Adipose tissue (tissue), 3 donors: ENCODE results near the gene FEM1B. TPM values are rescaled to one million over a fixed set of nuclear protein-coding genes. Genes with fewer than 3 reads are reported as not detected.
A peak's percentile ranks its signal among the peaks of the same experiment; 100 is the strongest.
"Not testable (repeated sequence)": the region's sequence is repeated elsewhere in the genome, so short reads cannot be mapped to it uniquely, and the experiment has no call there.

Experiments used
- H3K27ac ChIP-seq: one replicate; pipeline ENCODE4 v1.5.1; 2013; ENCODE audit warnings: low read depth, low read length
- WGBS, 3 donors: extraction: QIAGEN DNeasy Blood & Tissue Kit; methylation state at CpG; one replicate each; pipeline ENCODE4 v1.1.7; 2013; 5-methylcytosine and 5-hydroxymethylcytosine counted together
- polyA plus RNA-seq, 3 donors: library from polyadenylated mRNA; stranded (reverse); fragments of 200-250 nt; gene quantifications; one replicate each; pipeline ENCODE4 v1.2.3, GENCODE V29; 2013
- donor health status: healthy with polysubstance abuse.
- donor health status: Bipolar disorder and iron deficiency.
- donor health status: healthy.

FEM1B gene
- polyA plus RNA-seq: 10 to 100 TPM in 2 of 3 donors, 1 to 10 TPM in 1; 5.1 to 15.6 (median 11.7) TPM

- WGBS, 3 donors: 0% methylated on average over 78 to 85 of the region's 85 CpGs
- H3K27ac ChIP-seq: peak within 1 kb of the TSS; percentile 98
Observed at GRCh38 chr15:68277603-68278344, at the start of gene FEM1B. FEM1B (plus strand) TSS chr15:68277745; CDS start chr15:68278418, 673 bp downstream.

GRCh38 chr15:68228143-68228970 lies 49.2 kb upstream of the FEM1B start:
- 42 to 44% (median 43%) methylated on average over 25 of the region's 25 CpGs for WGBS, 3 donors

DNA sequence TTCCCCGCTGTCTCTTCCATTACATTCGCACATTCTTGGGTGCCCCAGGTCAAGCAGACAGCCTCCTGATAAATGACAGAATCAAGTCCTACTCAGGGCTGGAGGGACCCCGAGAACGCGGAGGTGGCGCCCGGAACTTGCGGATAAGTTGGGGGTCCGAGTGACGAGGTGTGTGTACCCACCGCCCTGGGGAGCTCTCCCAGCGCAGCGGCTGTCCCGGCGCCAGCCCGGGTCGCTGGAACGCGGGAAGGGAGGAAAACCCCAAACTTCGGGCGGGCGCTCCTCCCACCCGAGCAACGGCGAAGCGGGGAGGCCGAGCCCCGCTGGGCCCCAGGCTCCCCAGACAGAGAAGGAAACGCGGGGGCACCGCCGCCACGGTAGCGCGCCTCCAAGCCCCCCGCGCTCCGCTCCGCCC lies 48.6 kb upstream of the FEM1B start:
- WGBS, 3 donors: 0 to 1% (median 1%) methylated on average over 24 to 39 of the region's 39 CpGs
- H3K27ac ChIP-seq: no peak overlapping the region

More at GRCh38 chr15:68228143-68228970, 49.2 kb upstream of the FEM1B start:
- no peak overlapping the region for H3K27ac ChIP-seq

DNA sequence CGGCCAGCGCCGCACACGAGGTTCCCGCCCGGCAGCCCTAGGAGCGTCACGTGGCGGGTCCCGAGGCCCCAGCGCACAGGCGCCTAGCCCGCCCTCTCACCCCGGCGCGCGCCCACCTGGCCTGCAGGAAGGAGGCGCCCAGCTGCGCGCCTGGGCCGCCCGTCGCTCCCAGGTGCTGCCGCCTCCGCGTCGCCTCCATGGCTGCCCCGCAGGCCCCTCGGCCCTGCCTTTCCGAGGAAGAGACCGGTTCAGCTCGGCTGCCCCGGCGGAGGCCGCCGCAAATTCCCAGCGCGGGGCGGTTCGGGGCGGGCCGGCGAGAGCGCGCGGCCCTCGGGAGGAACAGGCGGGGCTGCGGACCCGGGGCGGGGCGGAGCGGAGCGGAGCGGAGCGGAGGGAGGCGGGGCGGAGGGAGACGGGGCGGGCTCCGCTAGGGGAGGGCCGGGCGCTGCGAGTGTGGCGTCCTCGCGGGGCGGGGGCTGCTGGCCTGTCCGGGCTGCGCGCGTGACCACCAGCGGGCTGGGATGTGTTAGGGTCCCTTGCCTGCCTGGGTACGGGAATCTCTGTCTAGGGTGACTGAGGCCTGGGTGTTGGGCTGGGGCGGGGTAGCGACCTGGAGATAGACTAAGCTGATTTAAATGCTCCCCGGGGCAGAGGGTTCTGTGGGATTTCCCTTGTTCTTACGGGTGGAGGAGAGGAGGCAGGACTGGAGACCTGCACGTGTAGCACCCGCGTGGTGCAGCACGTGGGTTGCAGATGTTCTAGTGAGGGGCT lies 48.0 kb upstream of the FEM1B start, which contains the start of gene CLN6:
Gene CLN6, minus strand, starts transcription at position 343 of the 771 bp plus-strand sequence. Its CDS starts 144 bp downstream, at position 199.
- WGBS, 3 donors: 1% methylated on average over 63 to 78 of the region's 82 CpGs
- no peak within 1 kb of the TSS for H3K27ac ChIP-seq

DNA sequence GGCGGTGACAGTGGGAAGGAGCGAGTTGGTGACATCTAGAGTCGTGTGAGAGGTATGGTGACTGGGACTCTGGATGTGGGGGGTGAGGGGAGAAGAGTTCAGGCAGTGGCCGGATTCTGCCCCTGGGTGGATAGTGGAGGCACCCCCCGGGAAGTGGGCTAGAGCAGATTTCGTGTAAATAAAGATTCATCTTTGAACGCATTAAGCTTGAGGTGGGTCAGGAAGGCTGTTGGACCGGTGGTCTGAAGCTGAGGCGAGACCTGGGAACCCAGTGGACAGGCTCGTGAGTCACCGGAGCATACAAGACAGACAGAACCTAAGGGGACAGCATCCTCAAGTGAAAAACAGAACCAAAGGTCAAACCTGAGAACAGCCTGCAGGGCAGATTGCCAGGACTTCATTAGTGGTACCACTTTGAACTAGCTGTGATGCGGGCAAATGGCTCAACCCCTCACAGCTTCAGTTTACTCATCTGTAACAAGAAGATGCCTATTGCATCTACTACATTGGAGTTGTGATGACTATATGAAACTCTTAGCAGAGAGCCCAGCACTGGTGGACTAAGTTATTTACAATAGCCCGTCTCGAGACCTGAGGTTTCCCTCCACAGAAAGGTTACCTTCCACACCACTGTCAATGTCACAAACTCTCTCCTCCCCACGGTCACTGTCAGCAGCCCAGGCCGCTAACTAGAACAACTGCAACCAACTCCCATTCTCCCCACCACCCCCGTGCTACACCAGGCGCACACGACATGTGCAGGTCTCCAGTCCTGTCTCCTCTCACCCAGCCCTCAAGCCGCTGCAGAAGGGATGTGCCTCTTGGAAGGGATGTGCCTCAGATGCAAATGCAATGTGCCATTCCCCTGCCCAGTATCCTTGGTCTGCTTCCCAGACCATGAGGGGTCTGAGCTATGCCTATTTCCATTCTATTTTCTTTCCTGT lies 47.1 kb upstream of the FEM1B start:
- no peak overlapping the region for H3K27ac ChIP-seq
- 57 to 62% (median 58%) methylated on average over 20 of the region's 20 CpGs for WGBS, 3 donors

DNA sequence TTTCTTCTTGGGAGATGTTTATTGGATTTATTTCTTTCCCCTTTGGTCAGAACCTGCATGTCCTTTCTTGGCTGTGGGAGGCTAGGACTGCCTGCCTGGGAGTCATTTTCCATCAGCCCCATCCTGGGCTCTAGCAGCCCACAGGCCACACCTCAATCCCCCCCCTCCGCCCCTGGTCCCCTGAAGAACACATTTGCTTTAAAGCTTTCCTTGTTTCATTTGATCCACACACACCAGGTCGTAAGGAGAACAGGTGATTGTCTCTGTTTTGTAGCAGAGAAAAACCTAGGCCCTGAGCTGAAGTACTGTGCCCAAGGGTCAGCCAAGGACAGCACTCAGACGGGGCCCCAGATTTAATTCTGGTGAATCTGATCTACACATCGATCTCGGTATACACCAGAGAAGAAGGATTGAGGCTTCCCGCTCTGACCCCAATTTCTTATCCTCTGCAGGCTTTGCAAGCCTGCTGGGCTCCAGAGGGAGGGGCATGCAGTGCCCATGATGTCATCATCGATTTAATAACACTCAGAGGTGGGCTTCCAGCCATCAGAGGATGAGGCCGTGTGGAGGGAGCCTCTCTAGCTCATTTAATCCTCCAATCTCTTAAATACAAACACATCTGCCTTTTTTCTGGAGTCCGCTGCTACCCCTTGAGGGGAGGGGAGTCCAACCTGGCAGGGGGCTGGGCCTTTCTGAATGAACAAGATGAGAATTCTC lies 46.3 kb upstream of the FEM1B start:
- WGBS, 3 donors: 72 to 81% (median 81%) methylated on average over 9 of the region's 9 CpGs
- no peak overlapping the region for H3K27ac ChIP-seq

GRCh38 chr15:68232449-68232848 lies 45.1 kb upstream of the FEM1B start:
- no peak overlapping the region for H3K27ac ChIP-seq
- WGBS, 3 donors: 74 to 82% (median 80%) methylated on average over 6 of the region's 6 CpGs

GRCh38 chr15:68232937-68233336 lies 44.6 kb upstream of the FEM1B start:
- WGBS, 3 donors: 64 to 93% (median 85%) methylated on average over 6 of the region's 6 CpGs
- no peak overlapping the region for H3K27ac ChIP-seq

DNA sequence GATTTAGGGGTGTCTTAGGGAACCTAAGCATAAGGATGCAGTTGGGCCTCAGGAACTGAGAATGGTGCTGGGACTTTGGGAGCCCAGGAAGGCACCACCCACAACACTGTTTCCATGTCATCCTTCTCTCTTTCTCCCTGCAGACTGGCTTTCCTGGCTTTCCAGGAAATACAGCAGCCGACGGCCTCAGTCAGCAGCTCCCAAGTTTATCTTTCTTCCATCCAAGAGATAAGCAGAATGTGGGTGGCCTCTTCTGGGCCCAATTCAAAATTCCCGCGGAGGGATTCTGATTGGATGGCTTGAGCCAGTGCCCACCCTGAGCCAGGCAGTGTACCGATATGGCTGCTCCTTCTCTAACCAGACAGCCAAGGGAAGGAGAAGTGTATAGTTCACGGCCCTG lies 43.5 kb upstream of the FEM1B start:
- no peak overlapping the region for H3K27ac ChIP-seq
- 48 to 71% (median 62%) methylated on average over 6 of the region's 6 CpGs for WGBS, 3 donors

DNA sequence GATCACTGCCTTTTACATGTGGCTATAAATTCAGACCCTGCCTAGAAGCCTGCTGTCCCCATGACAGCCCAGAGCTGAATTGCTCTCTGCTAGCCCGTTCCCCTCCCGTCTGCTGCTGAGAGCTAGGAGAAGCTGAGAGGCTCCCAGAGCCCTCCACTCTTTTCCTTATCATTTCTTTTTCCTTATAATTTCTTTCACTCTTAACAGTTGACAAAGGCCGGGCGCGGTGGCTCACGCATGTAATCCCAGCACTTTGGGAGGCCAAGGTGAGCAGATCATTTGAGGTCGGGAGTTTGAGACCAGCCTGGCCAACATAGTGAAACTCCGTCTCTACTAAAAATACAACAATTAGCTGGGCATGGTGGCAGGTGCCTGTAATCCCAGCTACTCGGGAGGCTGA lies 43.0 kb upstream of the FEM1B start:
- H3K27ac ChIP-seq: not testable (repeated sequence)
- 92 to 97% (median 94%) methylated on average over 9 of the region's 9 CpGs for WGBS, 3 donors

DNA sequence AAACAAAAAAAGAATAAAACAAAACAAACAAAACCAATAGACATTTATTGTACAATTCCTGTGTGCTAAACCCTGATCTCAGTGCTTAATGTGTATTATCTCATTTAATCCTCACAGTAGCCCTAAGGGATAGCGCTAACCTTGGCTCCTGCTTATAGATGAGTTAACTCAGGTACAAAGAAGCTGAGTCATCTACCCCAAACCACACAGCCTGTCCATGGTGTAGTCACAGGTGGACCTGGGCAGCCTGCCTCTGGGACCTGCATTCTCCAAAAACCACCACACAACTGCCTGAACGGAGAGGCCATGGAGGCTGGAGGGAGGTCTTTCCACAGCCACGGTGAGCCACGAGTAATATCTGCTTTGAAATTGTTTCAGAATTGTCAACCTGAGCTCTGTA lies 42.5 kb upstream of the FEM1B start:
- WGBS, 3 donors: 80 to 92% (median 88%) methylated on average over 4 of the region's 4 CpGs
- H3K27ac ChIP-seq: no peak overlapping the region

- H3K27ac ChIP-seq: no peak overlapping the region
Observed at GRCh38 chr15:68239025-68239424, 38.5 kb upstream of the FEM1B start.

DNA sequence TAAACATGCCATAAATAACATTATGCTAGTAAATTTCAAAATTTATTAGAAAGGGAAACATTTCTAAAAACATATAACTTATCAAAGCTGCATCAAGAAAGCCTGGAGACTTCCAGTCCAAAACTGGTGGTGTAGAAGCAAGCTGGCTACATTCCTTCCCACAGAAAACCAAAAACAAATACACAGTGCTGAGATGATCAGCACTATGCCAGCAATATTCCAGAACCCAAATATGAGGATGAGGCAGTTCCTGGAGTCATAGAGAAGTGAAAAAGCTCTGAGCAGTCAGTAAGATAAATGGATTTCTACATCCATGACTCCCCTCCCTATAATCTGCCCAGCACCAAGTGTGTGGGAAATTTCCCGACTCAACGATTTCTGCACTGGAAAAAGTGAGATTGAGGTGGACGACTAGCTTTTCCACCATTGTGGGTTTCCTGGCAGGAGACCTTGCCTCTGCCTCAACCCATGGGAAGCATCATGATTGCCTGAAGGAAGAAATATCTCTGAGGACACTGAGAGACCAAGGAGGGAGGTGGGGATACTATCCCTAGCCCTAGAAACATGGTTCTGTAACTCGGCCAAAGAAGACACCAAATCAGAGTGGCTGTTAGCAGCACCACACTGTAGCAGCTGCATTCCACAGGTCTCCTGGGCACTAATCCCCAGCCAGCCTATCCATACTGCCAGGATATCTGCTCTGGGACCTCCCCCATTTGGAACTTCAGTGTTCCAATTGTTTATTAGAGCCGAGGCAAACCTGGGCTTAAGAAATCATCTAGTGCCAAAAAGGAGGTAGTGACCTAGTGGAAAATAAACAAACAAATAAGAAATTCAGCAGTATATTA lies 36.2 kb upstream of the FEM1B start:
- 68 to 82% (median 74%) methylated on average over 5 of the region's 5 CpGs for WGBS, 3 donors
- no peak overlapping the region for H3K27ac ChIP-seq

- 92 to 100% (median 97%) methylated on average over 1 of the region's 1 CpG for WGBS, 3 donors
- H3K27ac ChIP-seq: no peak overlapping the region
Observed at GRCh38 chr15:68244235-68244634, 33.3 kb upstream of the FEM1B start.

- H3K27ac ChIP-seq: no peak overlapping the region
- WGBS, 3 donors: 49 to 60% (median 49%) methylated on average over 3 of the region's 3 CpGs
Observed at GRCh38 chr15:68249058-68249713, 28.4 kb upstream of the FEM1B start.
